Brain pericyte (primary cell): ENCODE results near the gene PTPRN2.
"Not testable (repeated sequence)": the region's sequence is repeated elsewhere in the genome, so short reads cannot be mapped to it uniquely, and the experiment has no call there.

ENCODE experiments used
- DNase-seq: peaks from one replicate; pipeline ENCODE4 v3.0.0-alpha.2; 2012; ENCODE audit warnings: low read depth, low spot score

Gene PTPRN2

DNA sequence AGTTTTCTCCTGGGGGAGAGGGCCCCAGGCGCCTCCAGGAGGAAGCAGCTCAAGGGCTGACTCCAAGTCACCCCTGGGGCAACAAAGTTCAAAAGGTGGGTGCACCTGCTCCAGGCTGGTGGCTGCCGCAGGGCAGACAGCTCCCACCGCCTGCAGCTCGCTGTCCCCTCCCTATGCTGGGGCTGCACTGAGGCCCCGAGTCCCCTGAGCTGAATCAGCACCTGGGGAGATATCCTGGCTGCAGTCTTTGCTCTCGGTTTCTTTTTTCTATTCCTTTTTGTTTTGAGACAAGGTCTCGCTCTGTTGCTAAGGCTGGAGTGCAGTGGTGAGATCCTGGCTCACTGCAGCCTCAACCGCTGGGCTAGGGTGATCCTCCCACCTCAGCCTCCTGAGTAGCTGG, 1067.4 kb downstream of the PTPRN2 start:
- DNase-seq, result no peak

DNA sequence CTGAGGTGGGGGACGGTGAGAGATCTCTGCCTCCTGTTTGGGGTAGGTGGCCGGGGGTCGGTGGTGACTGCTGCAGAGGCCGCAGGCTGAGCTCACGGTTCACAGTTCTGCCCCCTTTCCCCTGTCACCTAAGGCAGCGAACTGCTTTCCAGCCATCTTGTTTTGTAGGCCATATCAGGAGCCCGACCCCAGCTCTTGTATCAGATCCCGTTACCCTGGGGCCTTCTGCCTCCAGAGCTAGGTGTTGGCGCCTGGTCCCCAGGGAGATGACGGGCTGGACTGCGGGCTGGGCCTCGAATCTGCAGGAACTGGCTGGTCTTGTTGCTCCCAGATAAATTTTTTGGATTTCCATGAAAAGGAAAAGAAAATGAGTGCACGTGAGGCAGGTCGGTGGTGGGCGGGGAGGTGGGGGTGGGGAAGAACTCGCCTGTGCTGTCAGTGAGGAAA, 1067.8 kb downstream of the PTPRN2 start:
- DNase-seq, result no peak

- DNase-seq, result no peak
Measured at GRCh38 chr7:157519246-157519645, 1068.4 kb downstream of the PTPRN2 start.

- DNase-seq, result no peak
Measured at GRCh38 chr7:157518514-157519175, 1069.0 kb downstream of the PTPRN2 start.

GRCh38 chr7:157517782-157518513, 1069.7 kb downstream of the PTPRN2 start:
- DNase-seq, result no peak

DNA sequence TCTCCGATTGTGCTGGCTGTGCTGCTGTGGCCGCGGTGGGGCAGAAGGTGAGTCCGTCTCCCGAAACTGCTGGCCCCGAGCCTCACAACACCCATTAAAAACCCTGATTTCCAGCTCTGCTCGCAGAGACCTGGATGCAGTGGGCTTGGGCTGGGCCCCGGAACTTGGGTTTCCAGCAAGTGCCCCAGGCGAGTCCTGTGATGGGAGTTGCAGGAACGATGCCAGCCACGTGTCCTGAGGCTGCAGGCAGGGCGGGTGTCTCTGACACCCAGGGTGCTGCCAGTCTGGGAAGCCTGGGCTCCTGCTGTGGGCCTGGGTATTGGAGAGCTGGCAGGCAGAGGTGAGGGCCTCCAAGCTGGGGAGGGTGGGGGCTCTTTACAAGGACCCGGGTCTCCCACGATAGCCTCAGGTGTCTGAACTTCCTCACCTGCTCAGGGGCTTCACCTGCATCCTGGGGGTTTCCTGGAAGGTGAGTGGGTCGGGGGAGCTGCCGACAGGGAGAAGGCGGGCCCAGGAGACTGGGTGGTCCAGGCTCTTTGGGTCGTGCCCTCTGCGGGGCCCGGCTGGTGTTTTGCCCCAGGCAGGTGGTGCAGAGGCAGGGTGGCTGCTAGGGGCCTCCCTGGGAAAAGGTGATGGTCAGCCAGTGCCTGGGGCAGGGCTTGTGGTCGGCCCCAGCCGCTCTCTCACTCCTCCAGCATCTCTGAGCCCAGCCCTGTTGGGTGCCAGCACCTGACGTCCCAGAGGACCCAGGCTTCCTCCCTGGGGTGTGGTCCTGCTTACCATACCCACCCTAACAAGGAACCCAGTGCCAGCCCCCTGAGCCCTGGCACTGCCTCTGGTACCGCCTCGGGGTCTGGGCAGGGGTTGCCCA, 1070.5 kb downstream of the PTPRN2 start:
- no peak for DNase-seq

DNA sequence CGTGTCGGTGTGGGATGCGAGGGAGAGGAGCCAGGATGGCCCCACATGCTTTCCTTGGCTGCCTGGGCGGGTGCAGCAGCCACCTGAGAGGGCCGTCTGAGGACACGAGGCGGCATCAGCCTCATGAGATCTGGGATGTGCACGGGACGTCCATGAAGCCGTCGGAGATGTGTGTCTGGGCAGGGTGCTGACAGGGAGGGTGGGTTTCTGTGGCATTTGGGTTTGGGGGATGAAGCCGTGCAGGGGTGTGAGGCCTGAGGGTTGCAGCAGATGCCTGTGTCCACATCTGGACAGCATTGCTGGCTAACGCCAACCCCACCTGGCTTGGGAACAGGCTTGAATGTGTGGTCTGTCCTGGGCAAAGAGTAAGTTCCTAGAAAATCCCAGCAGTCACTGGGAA, 1071.3 kb downstream of the PTPRN2 start:
- no peak for DNase-seq

- no peak for DNase-seq
Measured at GRCh38 chr7:157515342-157516041, 1072.1 kb downstream of the PTPRN2 start.

GRCh38 chr7:157514746-157515145, 1072.9 kb downstream of the PTPRN2 start:
- no peak for DNase-seq

DNA sequence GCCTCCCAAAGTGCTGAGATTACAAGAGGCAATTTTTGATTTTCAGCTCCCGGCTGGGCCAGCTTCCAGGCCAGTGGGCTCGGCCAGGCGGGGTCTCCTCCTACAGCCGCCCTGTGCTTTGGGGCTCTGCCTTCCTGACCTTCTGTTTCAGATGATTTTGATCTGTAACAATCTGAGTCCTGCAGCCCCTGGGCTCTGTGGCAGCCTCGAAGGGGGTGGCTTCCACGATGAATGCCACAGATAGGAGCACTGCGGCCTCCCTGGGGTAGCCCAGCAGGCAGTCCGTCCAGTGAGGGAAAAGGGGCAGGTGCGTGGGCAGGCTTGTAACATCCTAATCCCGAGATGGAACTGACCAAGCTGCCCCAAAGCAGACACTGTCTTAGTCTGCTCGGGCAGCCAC, 1073.3 kb downstream of the PTPRN2 start:
- DNase-seq, result no peak

DNA sequence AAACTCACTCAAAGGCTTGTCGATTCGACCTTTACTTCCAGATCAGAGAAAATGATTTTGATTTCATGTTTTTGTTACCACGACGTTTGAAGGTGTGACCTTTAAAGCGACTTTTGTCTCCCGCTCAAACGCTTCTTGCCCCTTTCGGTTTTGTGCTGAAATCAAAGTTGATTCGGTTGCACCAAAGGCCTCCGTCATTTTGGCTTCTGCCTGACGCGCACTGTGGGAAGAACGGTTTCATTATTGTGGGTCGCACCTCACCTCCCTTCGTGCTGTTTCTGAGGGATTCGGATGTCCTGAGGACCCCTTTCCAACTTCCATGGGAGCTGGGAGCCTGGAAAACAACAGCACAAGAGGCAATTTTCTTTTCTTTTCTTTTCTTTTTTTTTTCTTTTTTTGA, 1073.9 kb downstream of the PTPRN2 start:
- no peak for DNase-seq

DNA sequence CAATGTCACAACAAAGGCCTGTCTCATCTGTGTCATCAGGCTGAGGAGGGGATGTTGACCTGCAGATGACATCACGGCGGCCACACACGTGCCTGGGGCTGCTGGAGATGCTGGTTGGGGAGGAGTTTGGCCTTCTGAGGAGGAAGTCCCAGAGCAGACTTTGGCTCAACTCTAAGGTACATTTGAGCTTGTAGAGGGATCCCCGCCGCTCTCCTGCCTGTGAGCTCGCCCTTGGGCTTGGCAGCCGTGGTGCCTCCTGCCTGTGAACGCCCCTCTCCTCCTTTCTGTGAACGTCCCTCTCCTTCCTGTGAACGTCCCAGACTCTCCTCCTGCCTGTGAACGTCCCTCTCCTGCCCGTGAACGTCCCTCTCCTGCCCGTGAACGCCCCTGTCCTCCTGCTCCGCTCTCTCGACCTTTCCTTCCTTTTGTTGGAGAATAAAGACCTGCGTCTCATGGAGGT, 1074.4 kb downstream of the PTPRN2 start:
- no peak for DNase-seq

DNA sequence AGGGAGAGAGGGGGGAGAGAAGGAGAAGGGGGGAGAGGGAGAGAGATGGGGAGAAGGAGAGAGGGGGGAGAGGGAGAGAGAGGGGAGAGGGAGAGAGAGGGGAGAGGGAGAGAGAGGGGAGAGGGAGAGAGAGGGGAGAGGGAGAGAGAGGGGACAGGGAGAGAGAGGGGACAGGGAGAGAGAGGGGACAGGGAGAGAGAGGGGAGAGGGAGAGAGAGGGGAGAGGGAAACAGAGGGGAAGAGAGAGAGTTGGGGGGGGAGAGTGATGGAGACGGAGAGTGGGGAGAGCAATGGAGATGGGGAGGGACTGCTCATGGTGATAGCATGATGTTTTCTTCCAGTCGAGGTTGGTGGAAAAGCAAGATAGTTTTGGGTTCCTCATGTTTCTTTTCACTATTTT, 1078.4 kb downstream of the PTPRN2 start:
- no peak for DNase-seq

DNA sequence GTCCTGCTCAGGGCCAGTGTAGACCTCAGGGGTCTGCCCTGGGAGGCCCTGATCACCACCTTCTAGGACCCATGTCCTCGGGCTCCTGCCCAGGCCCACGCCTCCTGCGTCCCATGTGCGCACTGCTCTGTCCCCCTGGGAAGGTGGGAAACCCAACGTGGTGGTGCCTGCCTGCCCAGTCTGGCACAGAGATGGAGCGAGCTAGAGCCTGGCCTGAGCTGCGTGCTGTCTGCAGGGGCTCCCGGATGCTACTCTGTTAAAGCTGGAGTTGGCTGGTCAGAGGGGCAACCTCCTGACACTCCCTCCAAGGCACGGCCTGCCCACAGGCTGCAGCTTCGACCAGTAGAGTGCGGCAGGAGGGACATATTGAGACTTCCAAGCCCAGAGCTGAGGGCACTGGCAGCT, 1079.1 kb downstream of the PTPRN2 start:
- no peak for DNase-seq

GRCh38 chr7:157507987-157508386, 1079.6 kb downstream of the PTPRN2 start:
- DNase-seq, result no peak

DNA sequence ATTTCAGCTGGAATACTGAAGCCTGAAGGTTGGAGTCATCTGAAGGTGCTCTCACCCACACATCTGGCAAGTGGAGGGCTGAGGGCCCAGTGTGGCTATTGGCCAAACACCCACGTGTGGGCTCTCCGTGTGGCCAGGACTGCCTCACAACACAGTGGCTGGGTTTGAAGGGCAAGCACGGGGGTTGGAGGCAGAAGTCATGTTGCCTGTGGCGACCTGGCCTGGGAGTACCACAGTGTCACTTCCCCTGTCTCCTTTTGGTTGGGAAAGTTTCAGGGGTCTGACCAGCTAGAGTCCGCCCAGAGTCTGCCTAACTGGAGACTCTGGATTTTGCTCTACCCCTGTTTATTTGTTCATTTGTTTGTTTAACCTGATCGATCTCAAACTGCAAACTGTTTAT, 1081.4 kb downstream of the PTPRN2 start:
- DNase-seq, result no peak

GRCh38 chr7:157505646-157506045, 1082.0 kb downstream of the PTPRN2 start:
- DNase-seq, result no peak

DNA sequence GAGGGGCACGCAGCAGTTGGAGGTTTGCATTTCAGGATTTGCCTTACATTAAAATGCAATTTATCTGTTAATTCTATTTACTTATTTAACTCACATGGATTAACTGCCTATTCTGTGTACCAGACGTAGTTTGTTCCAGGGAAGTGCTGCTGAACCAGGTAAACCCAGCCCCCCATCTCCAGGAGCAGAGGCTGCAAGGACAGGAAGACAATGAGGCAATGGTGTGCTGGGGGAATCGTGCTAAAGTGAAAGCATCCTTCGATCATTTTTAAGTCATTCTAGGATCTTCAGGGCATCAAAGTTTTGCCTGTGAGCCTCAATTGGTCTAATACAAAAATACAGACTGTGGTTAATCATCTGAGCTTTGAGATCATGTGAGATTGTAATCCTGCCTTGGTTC, 1084.4 kb downstream of the PTPRN2 start:
- DNase-seq, result no peak

DNA sequence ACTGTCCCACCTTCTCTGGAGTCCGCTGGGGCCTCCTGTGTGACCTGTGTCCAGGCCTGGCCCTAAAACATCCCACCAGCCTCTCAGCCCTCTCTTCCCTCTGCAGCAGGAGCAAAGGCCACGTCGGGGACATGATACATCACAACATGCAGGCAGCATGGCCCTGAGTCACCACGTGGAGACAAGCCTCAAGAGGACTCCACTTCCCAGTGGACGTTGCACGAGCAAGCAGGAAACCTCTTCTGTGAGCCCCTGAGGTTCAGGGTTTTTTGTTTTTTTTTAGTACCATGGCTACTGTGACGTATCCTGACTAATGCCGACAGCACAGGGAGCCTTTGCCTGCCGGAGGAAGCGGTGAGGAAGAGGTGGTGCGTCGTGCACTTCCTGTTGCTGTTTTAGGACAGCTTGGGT, 1084.9 kb downstream of the PTPRN2 start:
- DNase-seq, result no peak

GRCh38 chr7:157501581-157501980, 1086.0 kb downstream of the PTPRN2 start:
- no peak for DNase-seq

DNA sequence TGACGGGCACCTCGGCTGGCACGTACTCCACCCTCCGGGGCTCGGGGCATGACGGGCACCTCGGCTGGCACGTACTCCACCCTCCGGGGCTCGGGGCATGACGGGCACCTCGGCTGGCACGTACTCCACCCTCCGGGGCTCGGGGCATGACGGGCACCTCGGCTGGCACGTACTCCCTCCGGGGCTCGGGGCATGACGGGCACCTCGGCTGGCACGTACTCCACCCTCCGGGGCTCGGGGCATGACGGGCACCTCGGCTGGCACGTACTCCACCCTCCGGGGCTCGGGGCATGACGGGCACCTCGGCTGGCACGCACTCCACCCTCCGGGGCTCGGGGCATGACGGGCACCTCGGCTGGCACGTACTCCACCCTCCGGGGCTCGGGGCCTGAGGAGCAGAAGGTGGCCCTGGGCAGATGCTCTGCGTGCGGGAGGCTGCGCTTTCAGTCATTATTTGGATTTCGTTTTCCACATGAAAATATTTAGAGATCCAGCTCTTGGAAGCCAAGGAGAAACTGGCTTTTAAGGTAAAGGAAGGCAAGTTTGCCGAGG, 1086.6 kb downstream of the PTPRN2 start:
- DNase-seq, result not testable (repeated sequence)
